K562 (cell line): ENCODE measurements around the gene DYNLT2. TPM values are rescaled to one million over a fixed set of nuclear protein-coding genes. Genes with fewer than 3 reads are reported as not detected.
A peak's percentile ranks its signal among the peaks of the same experiment; 100 is the strongest.

Experiments used
- BCLAF1 ChIP-seq, 2 experiments: fragments of 450-650 bp in 1 of 2; IDR thresholded peaks; 2 replicates each; pipeline ENCODE4 v1.6.1; 2011 to 2017; ENCODE audit warnings: low read depth in 2 of 2, antibody characterized with exemption in 1 of 2, borderline replicate concordance in 1 of 2, low read length in 1 of 2, mild to moderate bottlenecking in 1 of 2, mixed read lengths in 1 of 2; ENCODE audit not compliant: control insufficient read depth in 1 of 2
- GABPA ChIP-seq: fragments of 200-800 bp; sonication (Bioruptor generic); conservative IDR thresholded peaks from 2 replicates; pipeline ENCODE4 v1.6.1; 2016; ENCODE audit warnings: low read depth, missing genetic modification characterization, missing compliant biosample characterization
- HMBOX1 ChIP-seq: sonication (generic); IDR thresholded peaks from 2 replicates; pipeline ENCODE4 v1.6.1; 2016
- HNRNPK ChIP-seq: fragments of 200-400 bp; formaldehyde crosslinking; IDR thresholded peaks from one replicate; pipeline ENCODE4 v1.6.1; 2018; ENCODE audit warnings: mild to moderate bottlenecking, low read depth, low read length; ENCODE audit not compliant: poor library complexity, severe bottlenecking
- MECOM ChIP-seq: fragments of 250-450 bp; sonication (Bioruptor Pico); IDR thresholded peaks from 2 replicates; pipeline ENCODE4 v1.8.0; 2022; ENCODE audit warnings: inconsistent platforms
- NFRKB ChIP-seq: fragments of 450-650 bp; IDR thresholded peaks from 2 replicates; pipeline ENCODE4 v1.6.1; 2016; ENCODE audit warnings: low read depth
- NFXL1 ChIP-seq: fragments of 450-650 bp; formaldehyde crosslinking; IDR thresholded peaks from 2 replicates; pipeline ENCODE4 v1.4.0; 2021; ENCODE audit warnings: mild to moderate bottlenecking
- POLR2AphosphoS2 ChIP-seq: IDR thresholded peaks from 2 replicates; pipeline ENCODE4 v1.6.1; 2012; ENCODE audit warnings: low read length, improper control_type of control experiment
- RERE ChIP-seq: sonication (generic); formaldehyde crosslinking; IDR thresholded peaks from 2 replicates; pipeline ENCODE4 v1.8.0; 2023; ENCODE audit warnings: missing genetic modification reagents, mild to moderate bottlenecking, borderline replicate concordance
- SAP30 ChIP-seq: fragments of 200-600 bp; sonication (generic); IDR thresholded peaks from 2 replicates; pipeline ENCODE4 v1.6.1; 2012; ENCODE audit warnings: borderline replicate concordance, low read depth, mild to moderate bottlenecking, moderate library complexity, low read length, control low read depth, inconsistent platforms; ENCODE audit not compliant: insufficient read depth, poor library complexity, severe bottlenecking
- YY1 ChIP-seq, 3 experiments: IDR thresholded peaks; 2 replicates each; pipeline ENCODE4 v1.6.1; 2011; ENCODE audit warnings: low read length in 2 of 3, mild to moderate bottlenecking in 2 of 3, moderate library complexity in 2 of 3, borderline replicate concordance in 1 of 3, control low read depth in 1 of 3, low read depth in 1 of 3; ENCODE audit not compliant: insufficient read depth in 3 of 3, insufficient replicate concordance in 2 of 3, control insufficient read depth in 1 of 3, insufficient read length in 1 of 3; ENCODE audit errors: extremely low read depth in 1 of 3
- ZNF12 ChIP-seq: sonication (generic); formaldehyde crosslinking; IDR thresholded peaks from 2 replicates; pipeline ENCODE4 v1.4.0; 2020; ENCODE audit warnings: mild to moderate bottlenecking, missing genetic modification reagents
- ZNF699 ChIP-seq: fragments of 250-450 bp; sonication (Bioruptor Pico); IDR thresholded peaks from 2 replicates; pipeline ENCODE4 v1.8.0; 2021; ENCODE audit warnings: mild to moderate bottlenecking, moderate library complexity; ENCODE audit not compliant: insufficient replicate concordance
- ZNF830 ChIP-seq: fragments of 250-450 bp; sonication (Bioruptor Pico); IDR thresholded peaks from 2 replicates; pipeline ENCODE4 v1.5.0; 2021; ENCODE audit warnings: mild to moderate bottlenecking
- polyA plus RNA-seq, 8 experiments: library from polyadenylated mRNA; depleted of rRNA in 4 of 8; stranded (reverse) in 5 of 8; unstranded in 3 of 8; fragments of >200 nt; fragmentation: Nextera tagmentation in 2 of 8; fragmentation: Illumina TruSeq in 1 of 8; extraction: Ambion mirVana in 2 of 8; extraction: Trizol in 1 of 8; gene quantifications; 2 replicates each; pipeline versions ENCODE4 v1.2.1 to v1.2.3, GENCODE V29; 2011 to 2014; ENCODE audit warnings: inconsistent platforms in 1 of 8, missing spikeins in 1 of 8
- total RNA-seq, 7 experiments: library from RNA; depleted of rRNA in 6 of 7; stranded (reverse); fragments of >200 nt in 6 of 7; fragmentation: Illumina TruSeq in 2 of 7; extraction: Trizol in 2 of 7; gene quantifications; 2 replicates each; pipeline versions ENCODE4 v1.2.1 to v1.2.3, GENCODE V29; 2011 to 2021; ENCODE audit warnings: low replicate concordance in 1 of 7

The DYNLT2 gene
- total and polyA plus RNA-seq, 9 of the 15 experiments (the other 6 are each of a cell fraction or from before 2014, with no cell fraction given), result 2.0 to 12.8 (median 6.3) TPM

DNA sequence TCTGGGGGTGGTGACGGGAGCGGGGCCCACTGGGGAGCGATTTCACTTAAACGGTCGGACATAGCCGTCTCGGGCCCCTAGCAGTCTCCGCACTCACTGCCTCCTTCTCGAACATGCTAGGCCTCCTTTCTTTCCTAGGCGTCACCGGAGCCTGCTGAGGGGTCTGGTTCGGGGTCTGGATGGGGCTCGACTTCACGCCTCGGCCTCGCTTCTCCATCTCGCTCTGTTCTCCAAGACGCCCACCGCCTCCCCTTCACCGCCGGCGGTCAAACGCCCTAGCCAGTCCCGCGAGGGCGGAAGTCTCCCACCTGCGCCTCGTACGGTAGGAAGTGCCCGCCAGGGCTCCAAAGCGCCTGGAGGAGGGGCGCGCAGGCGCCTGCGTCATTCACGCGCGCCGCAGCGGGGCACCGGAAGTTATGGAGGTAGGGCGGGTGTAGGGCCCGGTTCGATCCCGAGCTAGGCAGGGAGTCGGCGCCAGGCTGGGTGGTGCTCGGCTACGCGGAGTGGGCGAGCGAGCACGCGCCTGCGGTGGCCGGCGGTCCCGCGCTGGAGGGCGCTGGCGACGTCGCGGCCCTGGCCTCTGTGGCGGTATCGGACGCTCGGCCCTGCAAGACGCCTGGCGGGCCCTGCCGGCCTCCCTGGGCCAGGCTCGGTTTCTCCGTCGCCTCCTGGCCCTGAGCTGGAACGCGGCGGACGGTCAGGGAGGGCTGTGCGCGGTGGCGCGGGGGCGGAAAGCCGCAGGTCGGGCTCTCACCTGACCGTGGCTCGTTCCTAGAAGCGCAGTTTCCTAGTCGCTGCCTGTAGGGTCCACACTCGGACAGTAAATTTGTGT is at the start of gene DYNLT2, which contains the start of gene ERMARD (continued):
- 0 out of 2 replicates have a peak, but pooled peaks have one; percentile 9 for TF ChIP-seq HMBOX1
- no peak for TF ChIP-seq NFXL1 (CRISPR knock-in tag)
- no peak for TF ChIP-seq ZNF699
- TF ChIP-seq NFRKB, result peak; percentile 72; the same call in 1 of the 2 replicates
- TF ChIP-seq HNRNPK, result no peak
- 0 out of 4 replicates have a peak, but pooled peaks of 1 of the 2 experiments have one; percentile 58 for TF ChIP-seq BCLAF1 (IDR thresholded peaks at IDR 0.05; ENCODE audit: borderline replicate concordance in 1 of 2, control insufficient read depth in 1 of 2, low read depth in 2 of 2, low read length in 1 of 2)
- TF ChIP-seq GABPA, result peak; percentile 97
- TF ChIP-seq YY1 (IDR thresholded peaks at IDR 0.05; ENCODE audit: borderline replicate concordance in 1 of 3, control insufficient read depth in 1 of 3, extremely low read depth in 1 of 3, insufficient read depth in 3 of 3, insufficient read length in 1 of 3, insufficient replicate concordance in 2 of 3, low read depth in 1 of 3, low read length in 2 of 3), result peak; percentile 55 to 91 (median 87)
- peak; percentile 72 for TF ChIP-seq SAP30
- TF ChIP-seq RERE (CRISPR knock-in tag), result peak; percentile 27; the same call in 1 of the 2 replicates
- TF ChIP-seq MECOM (CRISPR knock-in tag), result no peak
- TF ChIP-seq ZNF12 (CRISPR knock-in tag), result peak; percentile 8; the same call in 1 of the 2 replicates
- peak; percentile 95 for TF ChIP-seq ZNF830 (CRISPR knock-in tag)
- TF ChIP-seq POLR2AphosphoS2, result no peak; the same call in 1 of the 2 replicates
